Activated CD8-positive, alpha-beta memory T cell treated with anti-CD3 and anti-CD28 coated beads, Interleukin-2, amount 50 U/mL, for 1 hour (primary cell): ENCODE measurements around the gene HUNK.
"Not testable (repeated sequence)": the region's sequence is repeated elsewhere in the genome, so short reads cannot be mapped to it uniquely, and the experiment has no call there.

Source experiments
- DNase-seq: peaks from one replicate; pipeline ENCODE4 v3.0.0-alpha.2; 2020; ENCODE audit errors: extremely low read depth

HUNK gene

DNA sequence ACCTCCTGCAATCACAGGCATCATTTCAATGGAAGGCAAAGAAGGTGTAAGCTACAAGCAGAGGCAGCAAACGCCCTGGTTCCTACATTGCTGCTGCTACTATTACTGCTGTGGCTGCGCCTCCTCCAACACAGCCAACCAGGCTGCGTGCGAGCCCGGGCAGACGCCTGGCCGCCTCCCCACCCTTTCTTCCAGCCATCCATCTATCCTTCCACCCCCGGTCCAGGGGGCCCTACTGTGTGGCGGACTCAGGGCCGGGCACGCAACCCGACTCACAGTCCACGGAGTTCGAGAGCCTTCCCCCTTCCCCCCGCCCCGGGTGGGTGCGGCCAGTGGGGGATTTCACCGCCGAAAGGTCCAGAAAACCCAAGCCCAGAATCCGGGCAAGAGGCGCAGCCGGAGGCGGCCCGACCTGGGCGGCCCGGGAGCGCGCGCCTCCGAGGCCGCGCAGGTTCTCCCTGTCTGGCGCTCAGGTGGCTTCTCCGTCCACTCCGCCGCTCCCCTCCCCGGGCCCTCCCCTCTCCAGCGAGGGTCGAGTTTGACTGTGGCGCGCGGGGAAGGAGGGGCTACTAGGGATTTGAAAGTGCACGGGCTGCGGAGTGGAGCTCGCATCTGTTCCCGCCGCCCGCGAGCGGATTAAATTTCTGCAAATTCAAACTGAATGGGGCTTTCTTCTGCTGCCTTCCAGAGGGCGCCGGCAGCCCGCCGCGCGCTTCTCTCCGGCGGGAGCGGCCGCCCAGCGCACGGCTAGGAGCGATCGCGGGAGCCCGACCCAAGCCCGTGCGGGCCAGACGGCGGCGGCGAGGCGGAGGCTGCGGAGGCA is at the start of gene HUNK:
HUNK (plus strand) TSS at position 569 of the 823 bp plus-strand sequence. CDS start 655 bp downstream, outside the sequence.
- no peak for DNase-seq

GRCh38 chr21:31829736-31830472 is 42.9 kb upstream of the HUNK start:
- no peak for DNase-seq

DNA sequence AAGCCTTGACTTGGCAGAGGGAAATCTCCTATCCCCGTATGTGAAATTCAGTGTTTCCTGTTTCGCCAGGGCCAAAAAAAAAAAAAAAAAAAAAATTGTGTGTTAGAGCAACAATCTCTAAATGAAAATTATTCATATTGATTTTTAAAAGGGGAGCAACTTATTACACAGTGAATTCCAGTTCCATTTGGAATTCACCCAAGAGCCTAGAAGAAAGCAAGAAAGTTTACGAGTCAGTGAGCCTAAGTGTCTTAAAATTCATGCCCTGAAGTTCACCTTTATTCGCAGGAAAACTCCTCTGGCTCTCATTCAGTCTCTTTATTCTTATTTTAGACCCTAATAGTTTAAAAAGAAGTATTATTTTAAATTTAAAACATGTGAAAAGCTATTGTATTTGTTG is 42.1 kb upstream of the HUNK start:
- DNase-seq: no peak

GRCh38 chr21:31837041-31837440 is 35.8 kb upstream of the HUNK start:
- no peak for DNase-seq

DNA sequence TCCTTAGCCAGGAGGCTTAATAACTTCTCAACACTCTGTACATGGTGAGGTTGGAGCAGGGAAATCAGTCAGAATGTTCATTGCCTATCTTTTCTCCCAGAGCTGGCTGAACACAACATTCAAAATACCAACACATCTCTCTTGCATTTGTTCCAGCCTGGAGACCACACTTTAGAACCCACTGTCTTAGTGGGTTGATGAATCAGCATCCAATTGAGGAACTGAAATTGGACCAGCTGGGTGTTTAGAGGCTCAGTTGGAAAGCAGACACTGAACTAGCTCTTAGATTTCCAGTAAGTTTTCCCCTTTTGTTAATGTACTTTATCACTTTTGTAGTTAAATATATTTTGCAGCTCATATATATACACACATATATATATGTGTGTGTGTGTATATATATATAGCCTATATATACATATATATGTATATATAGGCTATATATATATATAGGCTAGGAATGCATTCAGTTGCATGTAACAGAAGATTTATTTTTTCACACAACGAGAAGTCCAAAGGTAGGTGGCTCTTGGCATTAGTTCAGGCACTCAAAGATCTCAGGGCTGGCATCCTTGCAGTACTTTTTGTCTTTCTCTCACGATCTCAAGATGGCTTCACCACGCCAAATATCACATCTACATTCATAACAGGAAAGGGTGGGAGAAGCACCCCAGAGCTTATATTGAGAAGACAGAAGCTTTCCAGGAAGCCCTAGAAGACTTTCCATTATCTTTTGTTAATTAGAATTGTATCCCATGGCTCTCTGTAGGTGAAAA is 35.0 kb upstream of the HUNK start:
- no peak for DNase-seq

GRCh38 chr21:31838586-31839355 is 34.0 kb upstream of the HUNK start:
- no peak for DNase-seq

GRCh38 chr21:31844206-31844605 is 28.6 kb upstream of the HUNK start:
- DNase-seq: no peak

GRCh38 chr21:31845151-31845729 is 27.6 kb upstream of the HUNK start:
- DNase-seq: no peak

GRCh38 chr21:31846690-31847089 is 26.1 kb upstream of the HUNK start:
- no peak for DNase-seq

GRCh38 chr21:31847761-31848160 is 25.1 kb upstream of the HUNK start:
- no peak for DNase-seq

DNA sequence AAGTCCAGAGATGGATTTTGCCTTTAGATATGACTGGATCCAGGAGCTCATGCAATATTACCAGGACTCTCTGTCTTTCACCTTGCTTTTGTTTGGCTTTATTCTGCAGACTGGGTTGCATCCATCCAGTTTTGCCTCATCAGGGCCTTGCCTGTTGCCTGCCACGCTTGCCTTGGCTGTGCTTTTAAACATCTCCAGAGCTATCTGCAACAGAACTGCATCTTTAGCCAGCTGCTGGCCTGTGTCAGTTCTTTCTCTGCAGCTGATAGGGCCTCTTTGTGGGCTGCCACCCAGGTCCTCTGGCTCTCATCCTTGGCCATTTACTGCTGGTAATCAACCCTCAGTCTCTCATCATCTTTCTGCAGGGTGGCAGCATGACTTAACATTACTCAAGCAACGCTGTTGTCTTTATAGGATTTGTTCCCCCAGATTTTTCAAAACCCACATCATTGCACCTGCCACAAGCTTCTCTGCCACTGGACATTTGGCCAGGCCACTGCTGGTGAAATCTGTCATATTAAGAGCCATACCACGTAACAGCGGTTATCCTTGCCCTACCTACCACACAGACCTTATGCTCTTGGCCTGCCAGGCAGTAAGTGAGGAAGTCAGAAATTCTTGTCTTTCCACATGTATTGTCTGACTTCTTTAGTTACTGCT is 24.4 kb upstream of the HUNK start:
- no peak for DNase-seq

DNA sequence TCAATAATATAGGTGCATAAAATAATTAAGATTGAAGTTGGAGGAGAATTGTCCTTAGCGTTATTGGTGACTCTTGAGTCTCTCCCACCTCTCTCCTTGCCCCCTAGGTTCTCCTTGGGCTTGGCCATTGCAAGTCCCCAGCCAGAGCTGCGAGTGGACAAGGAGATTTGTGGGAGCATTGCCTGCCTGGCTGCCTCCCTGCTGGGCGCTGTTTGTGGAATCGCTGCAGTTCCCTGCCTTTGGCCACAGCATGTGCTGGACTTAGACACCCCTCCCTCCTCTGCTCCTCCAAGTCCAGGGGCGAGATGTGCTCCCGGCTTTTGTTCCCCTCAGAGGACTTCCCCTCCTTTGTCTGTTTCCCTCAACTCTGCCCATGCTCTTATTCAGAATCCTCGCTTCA is 21.9 kb upstream of the HUNK start:
- no peak for DNase-seq

DNA sequence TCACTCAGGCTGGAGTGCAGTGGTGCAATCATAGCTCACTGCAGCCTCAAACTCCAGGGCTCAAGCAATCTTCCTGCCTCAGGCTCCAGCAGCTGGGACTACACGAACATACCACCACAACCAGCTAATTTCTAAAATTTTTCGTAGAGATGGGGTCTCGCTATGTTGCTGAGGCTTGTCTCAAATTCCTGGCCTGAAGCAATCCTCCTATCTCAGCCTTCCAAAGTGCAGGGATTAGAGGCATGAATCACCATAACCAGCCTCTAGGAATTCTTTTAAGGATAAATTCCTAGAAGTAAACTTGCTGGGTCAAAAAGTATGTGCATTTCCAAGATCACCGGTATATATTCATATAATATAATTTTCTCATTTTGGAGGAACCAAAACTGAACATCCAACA is 17.6 kb upstream of the HUNK start:
- DNase-seq: no peak

- no peak for DNase-seq
Observed at GRCh38 chr21:31857096-31857495, 15.7 kb upstream of the HUNK start.

- DNase-seq: not testable (repeated sequence)
Observed at GRCh38 chr21:31857631-31858030, 15.2 kb upstream of the HUNK start.

- no peak for DNase-seq
Observed at GRCh38 chr21:31860851-31861250, 12.0 kb upstream of the HUNK start.

DNA sequence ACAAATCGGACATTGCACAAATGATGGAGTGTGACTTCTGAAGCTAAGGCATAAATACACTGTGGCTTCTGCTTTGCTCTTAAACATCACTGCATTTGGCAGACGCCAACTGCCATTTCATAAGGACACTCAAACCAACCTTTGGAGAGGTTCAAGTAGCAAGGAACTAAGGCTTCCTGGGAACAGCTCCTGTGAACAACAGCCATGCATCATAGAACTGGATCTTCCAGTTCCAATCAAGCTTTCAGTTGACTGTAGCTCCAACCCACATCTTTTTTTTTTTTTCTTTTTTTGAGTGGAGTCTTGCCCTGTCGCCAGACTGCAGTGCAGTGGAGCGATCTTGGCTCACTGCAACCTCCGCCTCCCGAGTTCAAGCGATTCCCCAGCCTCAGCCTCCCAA is 10.7 kb upstream of the HUNK start:
- no peak for DNase-seq

GRCh38 chr21:31865429-31865970 is 7.3 kb upstream of the HUNK start:
- no peak for DNase-seq

DNA sequence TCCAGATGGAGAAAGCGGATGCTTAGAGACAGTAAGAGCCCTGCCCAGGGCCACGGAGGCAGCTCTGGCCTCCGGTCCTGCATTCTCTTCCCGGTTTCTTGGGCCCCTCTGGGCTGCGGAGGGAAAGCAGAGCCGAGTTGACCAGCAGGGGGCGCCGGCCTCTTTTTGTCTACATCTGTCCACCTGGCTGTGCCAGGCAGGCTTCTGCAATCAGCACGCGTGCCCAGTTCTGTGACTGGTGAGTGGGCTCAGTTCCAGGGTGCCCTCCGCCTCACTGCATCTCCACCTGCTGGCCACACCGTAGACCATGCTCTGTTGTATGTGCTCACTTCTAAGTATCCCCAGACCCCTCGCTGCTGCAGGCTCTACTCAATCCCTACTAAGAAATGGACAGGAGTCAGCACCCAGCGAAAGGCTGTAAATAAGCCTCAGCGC is 6.7 kb upstream of the HUNK start:
- peak; percentile 21 for DNase-seq

DNA sequence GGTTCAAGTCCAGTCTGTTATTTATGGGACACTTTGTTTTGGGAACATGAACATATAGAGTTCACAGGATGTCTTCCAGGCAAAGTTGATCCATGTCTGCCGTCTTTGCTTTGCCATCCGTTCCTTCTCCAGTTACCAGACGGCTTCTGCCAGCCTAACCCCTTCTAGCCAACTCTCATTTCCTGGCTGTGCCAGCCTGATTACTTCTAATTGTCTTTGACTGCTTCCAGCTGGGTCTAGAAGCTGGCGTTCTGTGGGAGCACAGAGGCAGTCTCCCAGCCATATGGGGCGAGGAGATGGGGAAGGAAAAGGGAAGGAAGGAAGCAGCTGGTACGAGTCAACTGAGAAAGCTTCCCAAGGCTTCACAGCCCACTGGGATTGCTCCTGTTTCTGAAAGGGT is 3.1 kb upstream of the HUNK start:
- DNase-seq: no peak
